H1 (cell line): ENCODE results near the gene RNF125. TPM values are rescaled to one million over a fixed set of nuclear protein-coding genes. Genes with fewer than 3 reads are reported as not detected.

ENCODE experiments used
- CTCF ChIA-PET: fragments of 300-600 bp; sonication (Branson Sonifier 250); formaldehyde crosslinking; loops from one replicate; lab custom pipeline; 2021; ENCODE audit not compliant: partially characterized antibody; lab: Charles Lee
- POLR2A ChIA-PET: fragments of 300-600 bp; sonication (Branson Sonifier 250); formaldehyde crosslinking; loops from one replicate; lab custom pipeline; 2021; ENCODE audit warnings: inconsistent platforms; ENCODE audit not compliant: partially characterized antibody; lab: Charles Lee
- DNase-seq, 2 experiments: peaks; one replicate each; pipeline versions ENCODE4 v3.0.0 to v3.0.0-alpha.2; 2010 to 2022; ENCODE audit warnings: low spot score in 2 of 2, low read depth in 1 of 2, mixed read lengths in 1 of 2
- FAIRE-seq: peaks from 2 replicates; lab custom pipeline; 2011; peaks lifted over from hg19 to GRCh38; lab: Jason Lieb, UNC
- H2AFZ ChIP-seq: 2 replicates; pipeline ENCODE4 v1.8.1; 2012; ENCODE audit warnings: low read length, inconsistent platforms
- H2AK5ac ChIP-seq: 2 replicates; pipeline ENCODE4 v1.6.1; 2013; ENCODE audit warnings: low read depth, low read length
- H2BK120ac ChIP-seq: replicated peaks from 2 replicates; pipeline ENCODE3; 2013; ENCODE audit warnings: low read depth, low read length, inconsistent platforms
- H2BK12ac ChIP-seq: 2 replicates; pipeline ENCODE4 v1.6.1; 2013; ENCODE audit warnings: low read depth, low read length
- H2BK15ac ChIP-seq: 2 replicates; pipeline ENCODE4 v1.6.1; 2013; ENCODE audit warnings: low read length
- H2BK20ac ChIP-seq: 2 replicates; pipeline ENCODE4 v1.6.1; 2013; ENCODE audit warnings: low read length
- H2BK5ac ChIP-seq: 2 replicates; pipeline ENCODE4 v1.6.1; 2013; ENCODE audit warnings: low read depth, low read length
- H3K14ac ChIP-seq: 2 replicates; pipeline ENCODE4 v1.6.1; 2013; ENCODE audit warnings: inconsistent platforms; ENCODE audit not compliant: insufficient read length
- H3K18ac ChIP-seq: 2 replicates; pipeline ENCODE4 v1.6.1; 2013; ENCODE audit warnings: low read length; ENCODE audit errors: extremely low read depth
- H3K23ac ChIP-seq: 2 replicates; pipeline ENCODE4 v1.6.1; 2013; ENCODE audit warnings: inconsistent platforms; ENCODE audit not compliant: insufficient read length
- H3K23me2 ChIP-seq: 2 replicates; pipeline ENCODE4 v1.6.1; 2013; ENCODE audit warnings: low read depth, low read length
- H3K27ac ChIP-seq: 2 replicates; pipeline ENCODE4 v1.6.1; 2011; ENCODE audit warnings: low read depth, low read length, inconsistent platforms
- H3K27me3 ChIP-seq, 4 experiments: replicated peaks in 1 of 4; 1 replicate in 1 of 4; 2 replicates in 3 of 4; pipeline versions ENCODE4 v1.6.1 to v1.8.1; 2011 to 2013; ENCODE audit warnings: low read length in 3 of 4, mild to moderate bottlenecking in 3 of 4, inconsistent platforms in 2 of 4, mixed read lengths in 2 of 4, moderate library complexity in 1 of 4; ENCODE audit not compliant: control insufficient read depth in 3 of 4, insufficient read depth in 3 of 4; ENCODE audit errors: extremely low read depth in 1 of 4
- H3K36me3 ChIP-seq, 4 experiments: 2 replicates each; pipeline versions ENCODE4 v1.6.1 to v1.8.1; 2011 to 2013; ENCODE audit warnings: mild to moderate bottlenecking in 4 of 4, low read length in 3 of 4, moderate library complexity in 2 of 4, control low read depth in 1 of 4, inconsistent platforms in 1 of 4; ENCODE audit not compliant: insufficient read depth in 4 of 4, control insufficient read depth in 2 of 4
- H3K4ac ChIP-seq: replicated peaks from 2 replicates; pipeline ENCODE3; 2013; ENCODE audit warnings: low read length, low read depth, mixed read lengths, inconsistent platforms; ENCODE audit not compliant: insufficient read length
- H3K4me1 ChIP-seq, 4 experiments: replicated peaks in 1 of 4; 1 replicate in 1 of 4; 2 replicates in 3 of 4; pipeline versions ENCODE4 v1.6.1 to v1.8.1; 2011 to 2013; ENCODE audit warnings: low read length in 3 of 4, inconsistent platforms in 2 of 4, mixed read lengths in 1 of 4; ENCODE audit not compliant: insufficient read depth in 4 of 4, control insufficient read depth in 3 of 4
- H3K4me2 ChIP-seq, 2 experiments: 2 replicates each; pipeline versions ENCODE4 v1.6.1 to v1.8.1; 2011 to 2013; ENCODE audit warnings: low read depth in 2 of 2, low read length in 2 of 2, control low read depth in 1 of 2, inconsistent platforms in 1 of 2, mild to moderate bottlenecking in 1 of 2; ENCODE audit not compliant: insufficient read depth in 1 of 2
- H3K4me3 ChIP-seq, 4 experiments: fragments of 200-600, 300-600 bp in 1 of 4; sonication (generic), shearing (Covaris generic), sonication (Bioruptor Twin) in 1 of 4; 2 replicates each; pipeline versions ENCODE4 v1.5.1 to v1.8.1; 2011 to 2016; ENCODE audit warnings: low read length in 4 of 4, low read depth in 3 of 4, control low read depth in 2 of 4, inconsistent platforms in 2 of 4, mild to moderate bottlenecking in 2 of 4, mixed read lengths in 1 of 4, moderate library complexity in 1 of 4; ENCODE audit not compliant: insufficient read depth in 2 of 4; ENCODE audit errors: extremely low read depth in 1 of 4
- H3K56ac ChIP-seq: replicated peaks from 2 replicates; pipeline ENCODE3; 2013; ENCODE audit warnings: low read depth, mild to moderate bottlenecking, mixed read lengths, low read length, inconsistent platforms; ENCODE audit not compliant: insufficient read length
- H3K79me1 ChIP-seq: 2 replicates; pipeline ENCODE4 v1.6.1; 2013; ENCODE audit warnings: low read depth, low read length, control low read depth
- H3K79me2 ChIP-seq, 2 experiments: 2 replicates each; pipeline versions ENCODE4 v1.6.1 to v1.8.1; 2012 to 2013; ENCODE audit warnings: low read length in 2 of 2, mild to moderate bottlenecking in 2 of 2, inconsistent platforms in 1 of 2; ENCODE audit not compliant: insufficient read depth in 2 of 2, control insufficient read depth in 1 of 2
- H3K9ac ChIP-seq, 4 experiments: replicated peaks in 1 of 4; 1 replicate in 1 of 4; 2 replicates in 3 of 4; pipeline versions ENCODE4 v1.6.1 to v1.8.1; 2011 to 2013; ENCODE audit warnings: low read depth in 3 of 4, low read length in 3 of 4, control low read depth in 2 of 4, mild to moderate bottlenecking in 2 of 4, moderate library complexity in 2 of 4, inconsistent platforms in 1 of 4; ENCODE audit errors: extremely low read depth in 1 of 4
- H3K9me3 ChIP-seq, 2 experiments: 2 replicates each; pipeline versions ENCODE4 v1.6.1 to v1.8.1; 2012 to 2013; ENCODE audit warnings: mild to moderate bottlenecking in 2 of 2, moderate library complexity in 2 of 2, control low read depth in 1 of 2, inconsistent platforms in 1 of 2, low read depth in 1 of 2, low read length in 1 of 2, mixed read lengths in 1 of 2; ENCODE audit not compliant: insufficient read depth in 2 of 2
- H4K20me1 ChIP-seq, 2 experiments: replicated peaks in 1 of 2; 2 replicates each; pipeline versions ENCODE3 to v1.8.1; 2011 to 2013; ENCODE audit warnings: inconsistent platforms in 2 of 2, low read length in 2 of 2, mild to moderate bottlenecking in 1 of 2; ENCODE audit not compliant: insufficient read depth in 2 of 2, control insufficient read depth in 1 of 2
- H4K5ac ChIP-seq: 2 replicates; pipeline ENCODE4 v1.6.1; 2013; ENCODE audit warnings: low read length, low read depth, mixed read lengths, inconsistent platforms; ENCODE audit not compliant: insufficient read length
- H4K8ac ChIP-seq: 2 replicates; pipeline ENCODE4 v1.8.0; 2013; ENCODE audit warnings: mild to moderate bottlenecking, moderate library complexity, low read length, inconsistent platforms; ENCODE audit not compliant: insufficient read depth; ENCODE audit errors: extremely low read depth
- H4K91ac ChIP-seq: replicated peaks from 2 replicates; pipeline ENCODE3; 2013; ENCODE audit warnings: low read length, mixed read lengths, inconsistent platforms; ENCODE audit not compliant: insufficient read length
- E2F6 ChIP-seq: IDR thresholded peaks from 2 replicates; pipeline ENCODE4 v1.6.1; 2012; ENCODE audit warnings: inconsistent platforms
- EP300 ChIP-seq, 2 experiments: IDR thresholded peaks; 1 replicate in 1 of 2; 2 replicates in 1 of 2; pipeline ENCODE4 v1.6.1; 2011 to 2012; ENCODE audit warnings: low read depth in 2 of 2, low read length in 2 of 2, mild to moderate bottlenecking in 2 of 2, borderline replicate concordance in 1 of 2, inconsistent platforms in 1 of 2, moderate library complexity in 1 of 2
- JUN ChIP-seq: IDR thresholded peaks from 2 replicates; pipeline ENCODE4 v1.6.1; 2011; ENCODE audit warnings: low read depth, mild to moderate bottlenecking, improper control_type of control experiment, low read length
- KDM4A ChIP-seq: IDR thresholded peaks from one replicate; pipeline ENCODE4 v1.7.1; 2012; ENCODE audit warnings: low read depth, mild to moderate bottlenecking, moderate library complexity, low read length, inconsistent platforms; ENCODE audit not compliant: severe bottlenecking
- KDM5A ChIP-seq: fragments of 200-600 bp; IDR thresholded peaks from 2 replicates; pipeline ENCODE4 v1.7.1; 2012; ENCODE audit warnings: mild to moderate bottlenecking, low read length, inconsistent platforms, mixed read lengths
- RBBP5 ChIP-seq: IDR thresholded peaks from 2 replicates; pipeline ENCODE4 v1.7.1; 2012; ENCODE audit warnings: low read depth, mild to moderate bottlenecking, inconsistent platforms, low read length, moderate library complexity, borderline replicate concordance
- RNF2 ChIP-seq: fragments of 200-900, 300-1000 bp; sonication (generic); IDR thresholded peaks from 2 replicates; pipeline ENCODE4 v1.7.1; 2016; ENCODE audit warnings: borderline replicate concordance, low read depth, mild to moderate bottlenecking, antibody characterized with exemption, low read length; ENCODE audit not compliant: poor library complexity, severe bottlenecking; ENCODE audit errors: missing control alignments
- RXRA ChIP-seq: IDR thresholded peaks from 2 replicates; pipeline ENCODE4 v1.6.1; 2011; ENCODE audit warnings: low read depth, mild to moderate bottlenecking, low read length, moderate library complexity; ENCODE audit not compliant: insufficient read depth
- SRF ChIP-seq: IDR thresholded peaks from 2 replicates; pipeline ENCODE4 v1.6.1; 2011; ENCODE audit warnings: mild to moderate bottlenecking, low read depth, low read length, moderate library complexity
- SUZ12 ChIP-seq: fragments of 200-600 bp; sonication (generic); IDR thresholded peaks from 2 replicates; pipeline ENCODE4 v1.6.1; 2012; ENCODE audit warnings: mild to moderate bottlenecking, inconsistent platforms, low read length, moderate library complexity, mixed read lengths
- TBP ChIP-seq: IDR thresholded peaks from 2 replicates; pipeline ENCODE4 v1.6.1; 2011; ENCODE audit warnings: low read depth, low read length, improper control_type of control experiment
- YY1 ChIP-seq: IDR thresholded peaks from 2 replicates; pipeline ENCODE4 v1.6.1; 2011; ENCODE audit warnings: low read depth, mild to moderate bottlenecking, low read length
- WGBS, 2 experiments: shearing (Covaris generic) in 1 of 2; methylation state at CpG; one replicate each; pipeline versions ENCODE4 v1.1.6 to v1.1.7; 2013 to 2015; ENCODE audit warnings: low lambda C conversion rate in 2 of 2, mixed read lengths in 2 of 2, inconsistent platforms in 1 of 2, low coverage in 1 of 2, missing lambda C conversion rate in 1 of 2; ENCODE audit not compliant: insufficient replicate concordance in 2 of 2, insufficient coverage in 1 of 2, insufficient read length in 1 of 2; ENCODE audit errors: extremely low coverage in 1 of 2, missing lambda C conversion rate in 1 of 2; 5-methylcytosine and 5-hydroxymethylcytosine counted together
- polyA plus RNA-seq, 7 experiments: library from polyadenylated mRNA; depleted of rRNA in 3 of 7; stranded (reverse) in 5 of 7; unstranded in 2 of 7; fragments of >200 nt in 5 of 7; fragments of 200-250 nt in 2 of 7; gene quantifications; 1 replicate in 5 of 7; 2 replicates in 1 of 7; 4 replicates in 1 of 7; pipeline versions ENCODE4 v1.2.1 to v1.2.3, GENCODE V29; 2011 to 2013; ENCODE audit warnings: missing spikeins in 2 of 7, mixed read lengths in 2 of 7
- total RNA-seq: library from RNA; stranded (reverse); fragmentation: NEBNext Ultra II Directional; extraction: Animal tissue kit (Norgen Biotek cat#: 25700); gene quantifications from 2 replicates; pipeline ENCODE4 v1.2.1, GENCODE V29; 2021

RNF125 gene
- total and polyA plus RNA-seq, 2 of the 8 experiments (the other 6 are each of a cell fraction or from before 2014, with no cell fraction given) = 14.3 to 15.2 TPM

- ChIA-PET POLR2A (interaction anchor here (2.4 kb wide), 1 partner anchor 8 kb away, joined by 12 read pairs; the partner anchor contains the start of gene RNF125), CTCF (interaction anchor here (1.2 kb wide), 1 partner anchor 8 kb away, joined by 3 read pairs; no protein-coding TSS in a partner anchor)
- Histone ChIP-seq H4K8ac (no peak overlapping the region), H2AK5ac (no peak overlapping the region), H2BK15ac (no peak overlapping the region), H3K4me1 (peaks cover 0 to 10% (median 1%) of the 10 kb centered on the region in 4 experiments; a peak in 3 of 7 replicates), H4K20me1 (no peaks in the 10 kb centered on the region), H4K91ac (no peak overlapping the region), H2BK12ac (no peak overlapping the region), H2BK20ac (0 out of 2 replicates have a peak overlapping the region, but pooled peaks have one; percentile 6), H4K5ac (no peak overlapping the region), H3K79me1 (no peaks in the 10 kb centered on the region), H3K9ac (no peak overlapping the region), H3K79me2 (no peaks in the 10 kb centered on the region), H3K14ac (no peak overlapping the region), H3K27ac (no peak overlapping the region), H3K9me3 (no peaks in the 10 kb centered on the region), H3K4me3 (no peak overlapping the region), H3K56ac (no peak overlapping the region), H3K27me3 (no peaks in the 10 kb centered on the region), H3K36me3 (no peaks in the 10 kb centered on the region), H3K18ac (no peak overlapping the region), H3K4me2 (no peak overlapping the region), H2BK5ac (no peak overlapping the region), H2AFZ (no peak overlapping the region), H3K23ac (no peak overlapping the region), H3K23me2 (no peaks in the 10 kb centered on the region), H3K4ac (no peak overlapping the region), H2BK120ac (no peak overlapping the region)
- no peak for DNase-seq
- no peak for FAIRE-seq
- 95% methylated on average over 3 of the region's 3 CpGs; no CpG with 5 or more reads in 1 of the 2 experiments for WGBS, 2 experiments
- TF ChIP-seq TBP (no peak), KDM5A (no peak), RBBP5 (no peak), KDM4A (no peak), SUZ12 (no peak), RXRA (no peak), E2F6 (no peak), EP300 (IDR thresholded peaks at IDR 0.05; ENCODE audit: borderline replicate concordance in 1 of 2, low read depth in 2 of 2, low read length in 2 of 2) (no peak), SRF (no peak), RNF2 (no peak), YY1 (no peak), JUN (no peak)
Observed at GRCh38 chr18:32011193-32011592, 7.4 kb upstream of the RNF125 start.
